Epidermal melanocyte (primary cell): Measurements from ENCODE around the gene CMTM3.
"Not testable (repeated sequence)": the region's sequence is repeated elsewhere in the genome, so short reads cannot be mapped to it uniquely, and the experiment has no call there.

Experiments
- DNase-seq: peaks from one replicate; pipeline ENCODE4 v3.0.0; 2011; ENCODE audit warnings: low spot score; ENCODE audit not compliant: insufficient read length

CMTM3 gene

GRCh38 chr16:66608241-66609138 is 4.0 kb downstream of the CMTM3 start:
- peak; percentile 88 for DNase-seq

GRCh38 chr16:66609139-66609510 is 4.6 kb downstream of the CMTM3 start:
- no peak for DNase-seq

GRCh38 chr16:66610111-66610820 is 5.8 kb downstream of the CMTM3 start:
- no peak for DNase-seq

GRCh38 chr16:66611911-66612310 is 7.4 kb downstream of the CMTM3 start:
- DNase-seq: not testable (repeated sequence)

- no peak for DNase-seq
Measured at GRCh38 chr16:66612422-66612821, 7.9 kb downstream of the CMTM3 start.

- DNase-seq: no peak
Measured at GRCh38 chr16:66614161-66614802, 9.8 kb downstream of the CMTM3 start.

GRCh38 chr16:66616169-66616568 is 11.7 kb downstream of the CMTM3 start:
- no peak for DNase-seq

GRCh38 chr16:66616592-66616991 is 12.1 kb downstream of the CMTM3 start:
- no peak for DNase-seq

- DNase-seq: no peak
Measured at GRCh38 chr16:66617010-66617434, 12.5 kb downstream of the CMTM3 start.

GRCh38 chr16:66617728-66618127 is 13.2 kb downstream of the CMTM3 start:
- no peak for DNase-seq

GRCh38 chr16:66618588-66619375 is 14.3 kb downstream of the CMTM3 start:
- DNase-seq: peak; percentile 40

- peak; percentile 33 for DNase-seq
Measured at GRCh38 chr16:66619534-66620428, 15.3 kb downstream of the CMTM3 start.

GRCh38 chr16:66620429-66620795 is 15.9 kb downstream of the CMTM3 start:
- DNase-seq: no peak

GRCh38 chr16:66621973-66622372 is 17.5 kb downstream of the CMTM3 start:
- no peak for DNase-seq

- DNase-seq: no peak
Measured at GRCh38 chr16:66622863-66623262, 18.4 kb downstream of the CMTM3 start.

GRCh38 chr16:66623755-66624154 is 19.3 kb downstream of the CMTM3 start:
- no peak for DNase-seq

- DNase-seq: not testable (repeated sequence)
Measured at GRCh38 chr16:66627611-66628378, 23.3 kb downstream of the CMTM3 start.

GRCh38 chr16:66629856-66630255 is 25.4 kb downstream of the CMTM3 start:
- DNase-seq: no peak

- DNase-seq: not testable (repeated sequence)
Measured at GRCh38 chr16:66630561-66631260, 26.2 kb downstream of the CMTM3 start.
